GM12878 (cell line): ENCODE results near the gene MPP2. TPM values are rescaled to one million over a fixed set of nuclear protein-coding genes. Genes with fewer than 3 reads are reported as not detected.

ENCODE experiments used
- BACH1 ChIP-seq: fragments of 450-650 bp; IDR thresholded peaks from 2 replicates; pipeline ENCODE4 v1.6.1; 2017; ENCODE audit warnings: mild to moderate bottlenecking, borderline replicate concordance
- CREM ChIP-seq: IDR thresholded peaks from 2 replicates; pipeline ENCODE4 v1.6.1; 2014; ENCODE audit warnings: antibody characterized with exemption, low read depth
- CTCF ChIP-seq, 3 experiments: IDR thresholded peaks in 2 of 3; conservative IDR thresholded peaks in 1 of 3; 2 replicates each; pipeline ENCODE4 v1.5.1; 2011; ENCODE audit warnings: low read depth in 3 of 3, low read length in 3 of 3, mild to moderate bottlenecking in 3 of 3, control low read depth in 2 of 3, moderate library complexity in 2 of 3, inconsistent platforms in 1 of 3, mixed read lengths in 1 of 3; ENCODE audit not compliant: control insufficient read depth in 2 of 3, insufficient read depth in 1 of 3; ENCODE audit errors: extremely low read depth in 1 of 3
- ETV6 ChIP-seq, 2 experiments: fragments of 450-650 bp in 1 of 2; IDR thresholded peaks in 1 of 2; conservative IDR thresholded peaks in 1 of 2; 2 replicates each; pipeline ENCODE4 v1.6.1; 2014; ENCODE audit warnings: antibody characterized with exemption in 1 of 2, borderline replicate concordance in 1 of 2, low read depth in 1 of 2, mild to moderate bottlenecking in 1 of 2, moderate library complexity in 1 of 2
- FOXK2 ChIP-seq: fragments of 450-650 bp; IDR thresholded peaks from 2 replicates; pipeline ENCODE4 v1.6.1; 2017; ENCODE audit warnings: mild to moderate bottlenecking, moderate library complexity
- IRF5 ChIP-seq: fragments of 450-650 bp; IDR thresholded peaks from 2 replicates; pipeline ENCODE4 v1.6.1; 2017; ENCODE audit warnings: borderline replicate concordance
- NFXL1 ChIP-seq: fragments of 450-650 bp; IDR thresholded peaks from 2 replicates; pipeline ENCODE4 v1.6.1; 2017; ENCODE audit warnings: antibody characterized with exemption, mild to moderate bottlenecking, borderline replicate concordance
- NFYB ChIP-seq: IDR thresholded peaks from 2 replicates; pipeline ENCODE4 v1.6.1; 2011; ENCODE audit warnings: low read depth, mild to moderate bottlenecking, low read length, improper control_type of control experiment, moderate library complexity; ENCODE audit not compliant: insufficient read depth
- NKRF ChIP-seq: fragments of 450-650 bp; conservative IDR thresholded peaks from 2 replicates; pipeline ENCODE4 v1.6.1; 2017; ENCODE audit warnings: mild to moderate bottlenecking, moderate library complexity
- PBX3 ChIP-seq: IDR thresholded peaks from 2 replicates; pipeline ENCODE4 v1.6.1; 2011; ENCODE audit warnings: mild to moderate bottlenecking, low read depth, low read length, moderate library complexity; ENCODE audit not compliant: insufficient replicate concordance
- PRDM15 ChIP-seq: fragments of 450-650 bp; formaldehyde crosslinking; IDR thresholded peaks from 2 replicates; pipeline ENCODE4 v1.4.0; 2020; ENCODE audit warnings: mild to moderate bottlenecking, moderate library complexity
- RELB ChIP-seq: fragments of 450-650 bp; IDR thresholded peaks from 2 replicates; pipeline ENCODE4 v1.6.1; 2017; ENCODE audit warnings: low read depth, mild to moderate bottlenecking, moderate library complexity
- RUNX3 ChIP-seq: IDR thresholded peaks from 2 replicates; pipeline ENCODE4 v1.6.1; 2012; ENCODE audit warnings: low read length, inconsistent platforms
- SMARCA5 ChIP-seq: fragments of 450-650 bp; IDR thresholded peaks from 2 replicates; pipeline ENCODE4 v1.6.1; 2017; ENCODE audit warnings: mild to moderate bottlenecking
- SP1 ChIP-seq: IDR thresholded peaks from one replicate; pipeline ENCODE4 v1.6.1; 2011; ENCODE audit warnings: low read depth, low read length
- SRF ChIP-seq, 2 experiments: IDR thresholded peaks; 2 replicates each; pipeline ENCODE4 v1.6.1; 2011; ENCODE audit warnings: low read depth in 2 of 2, low read length in 2 of 2, mild to moderate bottlenecking in 1 of 2, moderate library complexity in 1 of 2
- WRNIP1 ChIP-seq: IDR thresholded peaks from 2 replicates; pipeline ENCODE4 v1.6.1; 2011; ENCODE audit warnings: low read depth, low read length, improper control_type of control experiment, borderline replicate concordance
- polyA plus RNA-seq, 11 experiments: library from polyadenylated mRNA; depleted of rRNA in 4 of 11; unstranded in 6 of 11; stranded (reverse) in 5 of 11; fragments of >200 nt; fragmentation: Nextera tagmentation in 4 of 11; fragmentation: Illumina TruSeq in 1 of 11; extraction: Ambion mirVana in 4 of 11; extraction: Trizol in 1 of 11; gene quantifications; 1 replicate in 1 of 11; 2 replicates in 10 of 11; pipeline versions ENCODE4 v1.2.1 to v1.2.3, GENCODE V29; 2011 to 2016; ENCODE audit warnings: inconsistent platforms in 2 of 11, missing spikeins in 2 of 11, low read depth in 1 of 11
- total RNA-seq, 4 experiments: library from RNA; depleted of rRNA in 3 of 4; stranded (reverse); fragments of >200 nt in 3 of 4; fragmentation: Illumina TruSeq in 1 of 4; extraction: Trizol in 1 of 4; gene quantifications; 2 replicates each; pipeline versions ENCODE4 v1.2.1 to v1.2.3, GENCODE V29; 2013 to 2021

MPP2 gene
- total and polyA plus RNA-seq, 10 of the 15 experiments (the other 5 are each of a cell fraction or from before 2014, with no cell fraction given) = 0.02 to 0.23 (median 0.15) TPM; not detected in 2

GRCh38 chr17:43900183-43900857 lies 7.0 kb downstream of the MPP2 start (continued):
- TF ChIP-seq RELB (no peak), FOXK2 (no peak), IRF5 (no peak), WRNIP1 (no peak), CREM (no peak), BACH1 (no peak), SRF (IDR thresholded peaks at IDR 0.05; ENCODE audit: low read depth in 2 of 2, low read length in 2 of 2) (no peak), NKRF (no peak), ETV6 (conservative IDR thresholded peaks at IDR 0.05 in 1 of 2, IDR thresholded peaks at IDR 0.05 in 1 of 2; ENCODE audit: borderline replicate concordance in 1 of 2, low read depth in 1 of 2) (no peak), PBX3 (peak; percentile 54), PRDM15 (no peak), SP1 (peak; percentile 93), CTCF (IDR thresholded peaks at IDR 0.05 in 2 of 3, conservative IDR thresholded peaks at IDR 0.05 in 1 of 3; ENCODE audit: control insufficient read depth in 2 of 3, extremely low read depth in 1 of 3, insufficient read depth in 1 of 3, low read depth in 3 of 3, low read length in 3 of 3) (no peak), NFXL1 (no peak), NFYB (peak; percentile 86), RUNX3 (no peak), SMARCA5 (no peak)
- TF ChIP-seq, all 136 proteins: peak for 6
